ENCODE data around the gene RHBDD1. TPM values are rescaled to one million over a fixed set of nuclear protein-coding genes. Genes with fewer than 3 reads are reported as not detected.

The RHBDD1 gene
- total RNA-seq, 1 donor from 2014 or later: 35.1 TPM

- intact Hi-C loops (cut with micrococcal nuclease): no loop called here
- H3K4me3 ChIP-seq: no peak overlapping the region
- peak overlapping the region; percentile 18 for H3K27ac ChIP-seq (replicated peaks)
- H3K9me3 ChIP-seq (replicated peaks): no peaks in the 10 kb centered on the region
- H3K27me3 ChIP-seq (ENCODE audit: low read depth): no peaks in the 10 kb centered on the region
- no peaks in the 10 kb centered on the region for H3K36me3 ChIP-seq
- TF ChIP-seq CTCF (IDR thresholded peaks at IDR 0.05; ENCODE audit: borderline replicate concordance): no peak
- DNase-seq: no peak
- peaks cover 38% of the 10 kb centered on the region for H3K4me1 ChIP-seq
These were observed 58.9 kb downstream of the RHBDD1 start for GRCh38 chr2:226894752-226895151.

- Histone ChIP-seq H3K27ac (replicated peaks) (peak overlapping the region; percentile 18), H3K4me1 (peaks cover 38% of the 10 kb centered on the region), H3K9me3 (replicated peaks) (no peaks in the 10 kb centered on the region), H3K36me3 (no peaks in the 10 kb centered on the region), H3K4me3 (no peak overlapping the region), H3K27me3 (ENCODE audit: low read depth) (no peaks in the 10 kb centered on the region)
- no peak for DNase-seq
- intact Hi-C loops (cut with micrococcal nuclease): no loop called here
- TF ChIP-seq CTCF (IDR thresholded peaks at IDR 0.05; ENCODE audit: borderline replicate concordance): no peak
These were observed 59.7 kb downstream of the RHBDD1 start for GRCh38 chr2:226895579-226895978.

GRCh38 chr2:226898121-226898520, 62.3 kb downstream of the RHBDD1 start:
- TF ChIP-seq CTCF (IDR thresholded peaks at IDR 0.05; ENCODE audit: borderline replicate concordance): no peak
- Histone ChIP-seq H3K36me3 (no peaks in the 10 kb centered on the region), H3K4me1 (peaks cover 25% of the 10 kb centered on the region), H3K4me3 (no peak overlapping the region), H3K9me3 (replicated peaks) (no peaks in the 10 kb centered on the region), H3K27me3 (ENCODE audit: low read depth) (no peaks in the 10 kb centered on the region), H3K27ac (replicated peaks) (no peak overlapping the region)
- intact Hi-C loops (cut with micrococcal nuclease): no loop called here
- no peak for DNase-seq

- no peak for DNase-seq
- Histone ChIP-seq H3K27me3 (ENCODE audit: low read depth) (no peaks in the 10 kb centered on the region), H3K9me3 (replicated peaks) (no peaks in the 10 kb centered on the region), H3K27ac (replicated peaks) (peak overlapping the region; percentile 32), H3K36me3 (no peaks in the 10 kb centered on the region), H3K4me1 (peaks cover 25% of the 10 kb centered on the region), H3K4me3 (no peak overlapping the region)
- TF ChIP-seq CTCF (IDR thresholded peaks at IDR 0.05; ENCODE audit: borderline replicate concordance): no peak
- intact Hi-C loops (cut with micrococcal nuclease): no loop called here
These were observed 63.0 kb downstream of the RHBDD1 start for GRCh38 chr2:226898897-226899296.

- Histone ChIP-seq H3K27ac (replicated peaks) (no peak overlapping the region), H3K9me3 (replicated peaks) (no peaks in the 10 kb centered on the region), H3K4me3 (no peak overlapping the region), H3K27me3 (ENCODE audit: low read depth) (no peaks in the 10 kb centered on the region), H3K36me3 (no peaks in the 10 kb centered on the region), H3K4me1 (peaks cover 10% of the 10 kb centered on the region)
- TF ChIP-seq CTCF (IDR thresholded peaks at IDR 0.05; ENCODE audit: borderline replicate concordance): no peak
- intact Hi-C loops (cut with micrococcal nuclease): no loop called here
- no peak for DNase-seq
These were observed 66.5 kb downstream of the RHBDD1 start for GRCh38 chr2:226902041-226902966.
